Neural cell (in vitro differentiated cells): ENCODE data around the gene SPON1. TPM values are rescaled to one million over a fixed set of nuclear protein-coding genes. Genes with fewer than 3 reads are reported as not detected.

Experiments
- H2AFZ ChIP-seq: fragments of 200-600, 300-800 bp; sonication (generic), shearing (Covaris generic); 2 replicates; pipeline ENCODE4 v1.6.0; 2014; ENCODE audit warnings: low read depth, mild to moderate bottlenecking, antibody characterized with exemption, low read length, moderate library complexity
- H3F3A ChIP-seq: fragments of 200-600 bp; shearing (Covaris generic); 2 replicates; pipeline ENCODE4 v1.6.1; 2016; ENCODE audit warnings: mild to moderate bottlenecking, moderate library complexity, mixed read lengths, antibody characterized with exemption, low read length; ENCODE audit not compliant: insufficient read depth, poor library complexity, severe bottlenecking
- H3K27ac ChIP-seq: fragments of 200-600, 300-800 bp; sonication (generic), shearing (Covaris generic); 2 replicates; pipeline ENCODE4 v1.5.1; 2014; ENCODE audit warnings: mild to moderate bottlenecking, low read length, moderate library complexity
- H3K27me3 ChIP-seq: fragments of 300-800, 200-600 bp; sonication (generic), shearing (Covaris generic); 2 replicates; pipeline ENCODE4 v1.6.0; 2014; ENCODE audit warnings: mild to moderate bottlenecking, low read depth, low read length, moderate library complexity; ENCODE audit not compliant: insufficient read depth
- H3K36me3 ChIP-seq: fragments of 300-800, 200-600 bp; sonication (generic), shearing (Covaris generic); 2 replicates; pipeline ENCODE4 v1.5.1; 2014; ENCODE audit warnings: mild to moderate bottlenecking, antibody characterized with exemption, low read length, moderate library complexity; ENCODE audit not compliant: insufficient read depth
- H3K4me2 ChIP-seq: fragments of 300-800, 200-600 bp; sonication (generic), shearing (Covaris generic); 2 replicates; pipeline ENCODE4 v1.6.0; 2014; ENCODE audit warnings: mild to moderate bottlenecking, low read length
- H3K4me3 ChIP-seq: fragments of 300-800, 200-600 bp; sonication (generic), shearing (Covaris generic); 2 replicates; pipeline ENCODE4 v1.5.1; 2014; ENCODE audit warnings: mild to moderate bottlenecking, low read length, moderate library complexity
- H3K79me2 ChIP-seq: fragments of 200-600 bp; shearing (Covaris generic); replicated peaks from 2 replicates; pipeline ENCODE4 v1.6.0; 2014; ENCODE audit warnings: mild to moderate bottlenecking, low read length, moderate library complexity; ENCODE audit not compliant: insufficient read depth
- H3K9ac ChIP-seq: fragments of 300-800, 200-600 bp; sonication (generic), shearing (Covaris generic); 2 replicates; pipeline ENCODE4 v1.6.1; 2016; ENCODE audit warnings: mild to moderate bottlenecking, low read length, mixed read lengths
- H3K9me2 ChIP-seq: fragments of 200-600 bp; shearing (Covaris generic); 2 replicates; pipeline ENCODE4 v1.6.1; 2016; ENCODE audit warnings: mild to moderate bottlenecking, low read length, mixed read lengths; ENCODE audit not compliant: insufficient read depth
- H3K9me3 ChIP-seq: fragments of 200-600, 300-800 bp; sonication (generic), shearing (Covaris generic); 2 replicates; pipeline ENCODE4 v1.6.1; 2016; ENCODE audit warnings: mild to moderate bottlenecking, mixed run types, low read length, moderate library complexity, mixed read lengths
- H4K20me1 ChIP-seq: fragments of 200-600 bp; shearing (Covaris generic); 2 replicates; pipeline ENCODE4 v1.6.1; 2016; ENCODE audit warnings: mild to moderate bottlenecking, mixed run types; ENCODE audit not compliant: insufficient read depth
- CTCF ChIP-seq: fragments of 450-650 bp; IDR thresholded peaks from 2 replicates; pipeline ENCODE4 v1.5.1; 2014; ENCODE audit warnings: antibody characterized with exemption, mild to moderate bottlenecking, moderate library complexity; ENCODE audit not compliant: poor library complexity, severe bottlenecking
- EP300 ChIP-seq: fragments of 450-650 bp; conservative IDR thresholded peaks from 2 replicates; pipeline ENCODE4 v1.6.1; 2014; ENCODE audit warnings: antibody characterized with exemption, mild to moderate bottlenecking, moderate library complexity; ENCODE audit not compliant: poor library complexity, severe bottlenecking
- EZH2 ChIP-seq: fragments of 200-600, 300-800 bp; shearing (Covaris generic), sonication (generic); IDR thresholded peaks from 2 replicates; pipeline ENCODE4 v1.6.1; 2014; ENCODE audit warnings: antibody characterized with exemption, low read length, borderline replicate concordance, mild to moderate bottlenecking; ENCODE audit not compliant: insufficient read depth, poor library complexity, severe bottlenecking
- MXI1 ChIP-seq: fragments of 450-650 bp; conservative IDR thresholded peaks from 2 replicates; pipeline ENCODE4 v1.6.1; 2014; ENCODE audit warnings: antibody characterized with exemption, mild to moderate bottlenecking; ENCODE audit not compliant: poor library complexity, severe bottlenecking
- POLR2AphosphoS5 ChIP-seq: IDR thresholded peaks from 2 replicates; pipeline ENCODE4 v1.6.1; 2012
- RAD21 ChIP-seq: fragments of 450-650 bp; conservative IDR thresholded peaks from 2 replicates; pipeline ENCODE4 v1.6.1; 2014; ENCODE audit warnings: antibody characterized with exemption, mild to moderate bottlenecking, moderate library complexity
- REST ChIP-seq: IDR thresholded peaks from 2 replicates; pipeline ENCODE4 v1.6.1; 2012; ENCODE audit warnings: borderline replicate concordance
- SMC3 ChIP-seq: fragments of 450-650 bp; conservative IDR thresholded peaks from 2 replicates; pipeline ENCODE4 v1.6.1; 2014; ENCODE audit warnings: antibody characterized with exemption, mild to moderate bottlenecking, moderate library complexity; ENCODE audit not compliant: poor library complexity
- TAF1 ChIP-seq: IDR thresholded peaks from 2 replicates; pipeline ENCODE4 v1.6.1; 2012; ENCODE audit warnings: low read depth
- polyA plus RNA-seq: library from polyadenylated mRNA; depleted of rRNA; stranded (reverse); fragments of >200 nt; gene quantifications from 2 replicates; pipeline ENCODE4 v1.2.3, GENCODE V29; 2014

SPON1 gene
- polyA plus RNA-seq, 1 donor from 2014 or later, result 0.66 TPM

- H2AFZ ChIP-seq, result no peak overlapping the region
- no peak overlapping the region for H3K4me3 ChIP-seq
- no peaks in the 10 kb centered on the region for H3K9me2 ChIP-seq
- no peak overlapping the region for H3K9ac ChIP-seq
- H4K20me1 ChIP-seq, result no peaks in the 10 kb centered on the region
- no peak for TF ChIP-seq POLR2AphosphoS5
- no peaks in the 10 kb centered on the region for H3F3A ChIP-seq
- H3K9me3 ChIP-seq, result no peaks in the 10 kb centered on the region
- H3K27ac ChIP-seq, result no peak overlapping the region
- no peak overlapping the region for H3K4me2 ChIP-seq
- H3K27me3 ChIP-seq, result no peaks in the 10 kb centered on the region
- H3K36me3 ChIP-seq, result no peaks in the 10 kb centered on the region
- H3K79me2 ChIP-seq, result no peaks in the 10 kb centered on the region
These were observed 44.6 kb upstream of the SPON1 start for GRCh38 chr11:13917904-13918303.

- H3K27me3 ChIP-seq, result no peaks in the 10 kb centered on the region
- no peaks in the 10 kb centered on the region for H3K9me3 ChIP-seq
- no peak overlapping the region for H3K9ac ChIP-seq
- H3K4me2 ChIP-seq, result no peak overlapping the region
- TF ChIP-seq EP300 (no peak), SMC3 (no peak), POLR2AphosphoS5 (no peak), EZH2 (no peak), REST (no peak), CTCF (no peak), MXI1 (no peak), TAF1 (no peak), RAD21 (no peak)
- no peak overlapping the region for H3K4me3 ChIP-seq
- no peaks in the 10 kb centered on the region for H3F3A ChIP-seq
- no peaks in the 10 kb centered on the region for H3K79me2 ChIP-seq
- no peak overlapping the region for H3K27ac ChIP-seq
- no peaks in the 10 kb centered on the region for H4K20me1 ChIP-seq
- no peak overlapping the region for H2AFZ ChIP-seq
- no peaks in the 10 kb centered on the region for H3K9me2 ChIP-seq
- no peaks in the 10 kb centered on the region for H3K36me3 ChIP-seq
These were observed 41.8 kb upstream of the SPON1 start for GRCh38 chr11:13920756-13921155.

- Histone ChIP-seq H2AFZ (no peak overlapping the region), H3K4me3 (no peak overlapping the region), H3K9me2 (no peaks in the 10 kb centered on the region)
These were observed 41.0 kb upstream of the SPON1 start for GRCh38 chr11:13921545-13921944.

More at GRCh38 chr11:13921545-13921944, 41.0 kb upstream of the SPON1 start:
- Histone ChIP-seq H3K27ac (no peak overlapping the region), H3K36me3 (no peaks in the 10 kb centered on the region), H3F3A (no peaks in the 10 kb centered on the region), H4K20me1 (no peaks in the 10 kb centered on the region), H3K4me2 (no peak overlapping the region), H3K79me2 (no peaks in the 10 kb centered on the region), H3K9me3 (no peaks in the 10 kb centered on the region), H3K9ac (no peak overlapping the region), H3K27me3 (no peaks in the 10 kb centered on the region)
- TF ChIP-seq EZH2 (no peak), POLR2AphosphoS5 (no peak), EP300 (no peak), RAD21 (no peak), CTCF (no peak)
